CD4-positive, alpha-beta T cell treated with Interleukin-17A for 4 hours (primary cell): ENCODE measurements around the gene OAS2.

Experiments used
- DNase-seq: peaks from one replicate; pipeline ENCODE4 v3.0.0-alpha.2; 2020; ENCODE audit warnings: mixed read lengths

The OAS2 gene

GRCh38 chr12:113022563-113023297 lies 44.4 kb downstream of the OAS2 start:
- DNase-seq: no peak

GRCh38 chr12:113027726-113028125 lies 49.4 kb downstream of the OAS2 start:
- no peak for DNase-seq

- DNase-seq: peak; percentile 11
Observed at GRCh38 chr12:113030875-113031525, 52.7 kb downstream of the OAS2 start.

- no peak for DNase-seq
Observed at GRCh38 chr12:113039911-113040445, 61.7 kb downstream of the OAS2 start.

- no peak for DNase-seq
Observed at GRCh38 chr12:113040722-113041171, 62.4 kb downstream of the OAS2 start.

- no peak for DNase-seq
Observed at GRCh38 chr12:113041560-113041959, 63.2 kb downstream of the OAS2 start.

GRCh38 chr12:113043240-113043639 lies 64.9 kb downstream of the OAS2 start:
- DNase-seq: no peak

GRCh38 chr12:113044516-113044915 lies 66.2 kb downstream of the OAS2 start:
- no peak for DNase-seq

GRCh38 chr12:113048716-113049127 lies 70.4 kb downstream of the OAS2 start:
- DNase-seq: peak; percentile 77

- no peak for DNase-seq
Observed at GRCh38 chr12:113049976-113050742, 71.8 kb downstream of the OAS2 start.

- DNase-seq: no peak
Observed at GRCh38 chr12:113050795-113051194, 72.5 kb downstream of the OAS2 start.

GRCh38 chr12:113051759-113052158 lies 73.4 kb downstream of the OAS2 start:
- DNase-seq: no peak

GRCh38 chr12:113052326-113052725 lies 74.0 kb downstream of the OAS2 start:
- no peak for DNase-seq

- DNase-seq: no peak
Observed at GRCh38 chr12:113054948-113055486, 76.7 kb downstream of the OAS2 start.

GRCh38 chr12:113055594-113056380 lies 77.5 kb downstream of the OAS2 start:
- no peak for DNase-seq

- DNase-seq: no peak
Observed at GRCh38 chr12:113056381-113056630, 78.0 kb downstream of the OAS2 start.

GRCh38 chr12:113056631-113057488 lies 78.5 kb downstream of the OAS2 start, which contains the start of gene DTX1:
TSS of gene DTX1 (plus strand) at chr12:113056730. CDS start at chr12:113058193, 1,463 bp downstream.
- DNase-seq: peak; percentile 71

GRCh38 chr12:113057565-113058485 lies 79.5 kb downstream of the OAS2 start:
- DNase-seq: no peak

GRCh38 chr12:113058553-113058952 lies 80.2 kb downstream of the OAS2 start:
- no peak for DNase-seq

GRCh38 chr12:113059071-113059595 lies 80.8 kb downstream of the OAS2 start:
- no peak for DNase-seq
